Muscle of leg (tissue), 11 donors: ENCODE measurements around the gene LIG4. TPM values are rescaled to one million over a fixed set of nuclear protein-coding genes. Genes with fewer than 3 reads are reported as not detected.

Experiments used
- DNase-seq: peaks from one replicate; pipeline ENCODE4 v3.0.0; 2013
- H3K27ac ChIP-seq: one replicate; pipeline ENCODE4 v1.5.1; 2013; ENCODE audit warnings: mild to moderate bottlenecking, low read length, control low read depth
- H3K27me3 ChIP-seq: one replicate; pipeline ENCODE4 v1.6.1; 2013; ENCODE audit warnings: low read length; ENCODE audit not compliant: control insufficient read depth, insufficient read depth
- H3K36me3 ChIP-seq: one replicate; pipeline ENCODE4 v1.6.1; 2013; ENCODE audit warnings: low read length; ENCODE audit not compliant: control insufficient read depth, insufficient read depth
- H3K4me1 ChIP-seq: one replicate; pipeline ENCODE4 v1.6.1; 2013; ENCODE audit warnings: low read length; ENCODE audit not compliant: control insufficient read depth, insufficient read depth
- H3K4me3 ChIP-seq: one replicate; pipeline ENCODE4 v1.5.1; 2013; ENCODE audit warnings: low read length, control low read depth
- H3K9me3 ChIP-seq: replicated peaks from 2 replicates; pipeline ENCODE4 v1.6.1; 2013; ENCODE audit warnings: low read depth, low read length; ENCODE audit not compliant: control insufficient read depth
- WGBS: methylation state at CpG from one replicate; pipeline ENCODE4 v1.1.5; 2013; ENCODE audit warnings: missing lambda C conversion rate; ENCODE audit not compliant: insufficient coverage; 5-methylcytosine and 5-hydroxymethylcytosine counted together
- polyA plus RNA-seq, 8 donors: library from polyadenylated mRNA; unstranded; fragments of 120-200 nt; gene quantifications; one replicate each; pipeline versions ENCODE4 v1.2.1 to v1.2.3, GENCODE V29; 2013; ENCODE audit warnings: inconsistent platforms in 1 of 8, low replicate concordance in 1 of 8; ENCODE audit not compliant: insufficient read length in 8 of 8, insufficient read depth in 1 of 8
- total RNA-seq: library from RNA; stranded (reverse); fragments of 120-200 nt; gene quantifications from one replicate; pipeline ENCODE4 v1.2.4, GENCODE V29; 2013

The LIG4 gene
- total and polyA plus RNA-seq, 9 donors: 7.0 to 15.4 (median 8.9) TPM

DNA sequence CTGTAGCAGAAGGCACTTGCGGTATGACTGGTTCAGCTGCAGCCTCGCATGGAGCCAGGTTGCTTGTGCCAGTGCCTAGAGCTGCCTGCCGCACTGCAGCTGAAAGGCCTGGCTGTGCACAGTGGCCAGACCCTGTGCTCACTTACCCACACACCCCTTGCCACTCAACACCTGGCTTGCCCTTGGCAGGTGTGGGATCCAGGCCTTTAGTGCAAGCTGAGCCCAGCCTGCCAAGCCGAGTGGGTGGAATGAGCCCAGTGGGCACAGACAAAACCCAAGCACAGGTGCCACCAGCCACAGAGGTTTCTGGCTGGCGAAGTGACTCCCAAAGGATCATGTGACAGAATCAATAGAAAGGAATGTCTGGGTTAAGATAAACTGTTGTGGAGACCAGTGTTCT is 19.5 kb downstream of the LIG4 start:
- Histone ChIP-seq H3K27ac (no peak overlapping the region), H3K4me3 (no peak overlapping the region), H3K27me3 (no peaks in the 10 kb centered on the region), H3K36me3 (no peaks in the 10 kb centered on the region), H3K9me3 (peaks cover 4% of the 10 kb centered on the region), H3K4me1 (no peaks in the 10 kb centered on the region)
- DNase-seq: no peak
- 89% methylated on average over 5 of the region's 5 CpGs for WGBS

DNA sequence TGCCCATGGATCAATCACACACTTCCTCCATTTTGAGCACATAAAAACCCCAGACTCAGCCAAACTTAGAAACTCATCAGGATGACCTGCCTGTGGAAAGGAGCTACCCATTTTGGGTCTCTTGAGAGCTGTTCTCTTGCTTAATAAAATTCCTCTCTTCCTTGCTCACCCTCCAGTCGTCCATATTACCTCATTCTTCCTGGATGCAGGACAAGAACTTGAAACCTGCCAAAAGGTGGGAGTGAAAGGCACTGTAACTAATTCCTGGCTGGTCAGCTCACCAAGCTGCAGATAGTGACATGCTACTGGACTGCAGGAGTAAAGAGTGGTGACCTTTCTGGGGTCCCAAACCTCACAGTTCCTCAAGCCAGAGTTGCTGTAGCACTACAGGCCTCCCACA is 20.2 kb downstream of the LIG4 start:
- Histone ChIP-seq H3K36me3 (no peaks in the 10 kb centered on the region), H3K27ac (no peak overlapping the region), H3K9me3 (peaks cover 4% of the 10 kb centered on the region), H3K4me1 (no peaks in the 10 kb centered on the region), H3K27me3 (no peaks in the 10 kb centered on the region), H3K4me3 (no peak overlapping the region)
- no CpG with 5 or more reads among the region's 1 CpG for WGBS
- no peak for DNase-seq

DNA sequence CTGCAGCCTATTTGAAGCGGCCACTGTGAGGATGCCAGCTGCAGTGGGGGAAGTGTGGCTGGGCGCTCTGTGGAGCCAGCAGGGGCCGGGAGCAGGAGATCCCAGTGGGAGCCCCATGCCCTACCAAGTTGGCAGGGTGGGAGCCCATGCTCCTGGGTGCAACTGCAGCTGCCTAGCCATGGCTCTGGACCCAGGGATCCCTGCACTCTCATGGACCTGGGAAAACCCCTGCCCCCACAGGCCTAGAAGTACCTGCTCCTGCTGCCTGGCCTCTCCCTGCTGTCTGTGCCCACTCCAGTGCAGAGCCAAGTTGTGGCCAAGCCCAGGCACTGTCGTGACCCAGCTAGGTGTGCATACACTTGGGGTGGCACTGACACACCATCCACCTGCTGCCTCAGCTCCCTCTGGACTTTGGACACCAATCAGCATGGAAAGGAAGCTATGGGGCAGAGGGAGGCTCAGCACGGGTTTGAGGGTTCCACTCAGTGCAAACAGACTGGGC is 20.9 kb downstream of the LIG4 start:
- DNase-seq: no peak
- Histone ChIP-seq H3K27me3 (no peaks in the 10 kb centered on the region), H3K9me3 (peaks cover 4% of the 10 kb centered on the region), H3K4me1 (no peaks in the 10 kb centered on the region), H3K36me3 (no peaks in the 10 kb centered on the region), H3K27ac (no peak overlapping the region), H3K4me3 (no peak overlapping the region)
- WGBS: 88% methylated on average over 4 of the region's 5 CpGs

DNA sequence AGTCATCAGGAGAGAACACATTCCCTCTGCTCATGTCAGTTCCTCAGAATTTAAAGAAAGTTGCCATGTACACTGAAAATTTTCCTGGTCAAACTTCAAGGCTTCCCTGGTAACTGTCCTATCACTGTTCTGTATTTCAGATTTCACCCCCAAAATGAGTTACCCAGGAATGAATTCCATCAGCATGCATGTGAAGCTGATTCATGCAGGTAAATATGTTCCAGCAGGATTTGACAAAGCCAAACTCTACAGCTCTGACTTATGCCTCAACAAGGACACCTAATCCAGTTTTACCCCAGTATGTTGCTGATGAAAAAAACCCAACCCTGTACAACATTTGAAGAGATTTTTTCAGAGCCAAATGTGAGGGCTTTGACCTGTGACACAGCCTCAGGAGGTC is 21.5 kb downstream of the LIG4 start:
- DNase-seq: no peak
- Histone ChIP-seq H3K9me3 (peaks cover 4% of the 10 kb centered on the region), H3K4me3 (no peak overlapping the region), H3K27ac (no peak overlapping the region), H3K27me3 (no peaks in the 10 kb centered on the region), H3K36me3 (no peaks in the 10 kb centered on the region), H3K4me1 (no peaks in the 10 kb centered on the region)

DNA sequence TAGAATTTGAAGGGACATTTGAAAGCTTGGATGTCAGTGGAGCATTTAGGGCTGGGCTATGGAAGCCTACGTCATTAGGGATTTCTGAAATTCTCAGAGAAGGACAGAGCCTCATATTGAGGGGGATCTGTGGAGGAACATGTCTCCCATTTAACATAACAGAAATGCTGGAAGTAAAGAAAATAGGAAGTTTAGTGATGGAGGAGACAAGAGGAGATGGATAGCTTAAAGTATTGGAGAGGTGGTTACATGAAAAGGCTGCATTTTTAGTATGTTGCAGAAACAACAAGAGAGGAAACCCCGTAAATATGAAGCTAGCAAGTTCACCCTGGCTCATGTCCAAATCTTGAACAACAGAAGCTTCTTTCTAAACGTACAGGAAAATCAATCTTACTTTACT is 24.4 kb downstream of the LIG4 start:
- Histone ChIP-seq H3K9me3 (peaks cover 4% of the 10 kb centered on the region), H3K4me3 (no peak overlapping the region), H3K36me3 (no peaks in the 10 kb centered on the region), H3K27ac (no peak overlapping the region), H3K27me3 (no peaks in the 10 kb centered on the region), H3K4me1 (no peaks in the 10 kb centered on the region)
- WGBS: no CpG with 5 or more reads among the region's 3 CpGs
- no peak for DNase-seq

DNA sequence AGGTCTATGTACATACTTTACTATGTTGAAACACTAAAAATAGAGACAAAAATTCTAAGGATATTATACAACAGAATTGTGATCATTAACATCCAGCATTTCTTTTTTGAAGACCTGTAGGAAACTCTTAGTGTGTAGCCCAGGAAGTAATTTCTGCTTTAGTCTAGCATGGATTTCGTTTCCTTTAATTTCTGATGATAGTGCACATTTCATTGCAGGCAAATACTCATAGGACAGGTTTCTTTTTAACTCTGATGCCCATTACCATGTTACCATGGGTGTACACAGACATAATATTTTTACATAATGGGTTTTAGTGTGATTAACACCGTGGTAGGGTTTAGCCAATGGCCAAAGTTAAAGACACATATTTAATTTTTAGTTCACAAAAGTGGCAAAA is 27.1 kb downstream of the LIG4 start:
- no peak for DNase-seq
- no peaks in the 10 kb centered on the region for H3K9me3 ChIP-seq
- WGBS: no CpG with 5 or more reads among the region's 2 CpGs
- no peaks in the 10 kb centered on the region for H3K27me3 ChIP-seq
- H3K27ac ChIP-seq: no peak overlapping the region
- H3K4me3 ChIP-seq: no peak overlapping the region
- no peaks in the 10 kb centered on the region for H3K4me1 ChIP-seq
- no peaks in the 10 kb centered on the region for H3K36me3 ChIP-seq

DNA sequence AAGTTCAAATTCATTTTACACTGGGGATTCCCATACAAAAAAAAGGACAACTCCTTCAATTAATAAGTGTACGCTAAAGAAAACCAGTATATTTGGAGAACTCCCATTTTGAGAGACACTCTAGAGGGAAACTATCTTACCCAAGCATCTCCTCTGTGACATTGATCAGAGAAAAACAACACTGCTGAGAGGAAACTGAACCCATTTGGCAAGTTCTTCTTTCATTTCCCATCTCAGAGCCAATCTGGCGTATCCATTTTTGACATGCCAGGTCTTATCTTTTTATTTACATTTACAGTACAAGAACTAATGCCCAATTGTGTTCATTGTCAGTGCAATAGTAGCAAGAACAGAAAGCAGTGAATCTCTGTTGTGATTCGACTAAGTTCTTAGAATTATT is 30.1 kb downstream of the LIG4 start:
- H3K4me1 ChIP-seq: no peaks in the 10 kb centered on the region
- WGBS: no CpG with 5 or more reads among the region's 3 CpGs
- H3K9me3 ChIP-seq: no peaks in the 10 kb centered on the region
- no peaks in the 10 kb centered on the region for H3K36me3 ChIP-seq
- H3K27ac ChIP-seq: no peak overlapping the region
- no peak overlapping the region for H3K4me3 ChIP-seq
- no peaks in the 10 kb centered on the region for H3K27me3 ChIP-seq
- DNase-seq: no peak

DNA sequence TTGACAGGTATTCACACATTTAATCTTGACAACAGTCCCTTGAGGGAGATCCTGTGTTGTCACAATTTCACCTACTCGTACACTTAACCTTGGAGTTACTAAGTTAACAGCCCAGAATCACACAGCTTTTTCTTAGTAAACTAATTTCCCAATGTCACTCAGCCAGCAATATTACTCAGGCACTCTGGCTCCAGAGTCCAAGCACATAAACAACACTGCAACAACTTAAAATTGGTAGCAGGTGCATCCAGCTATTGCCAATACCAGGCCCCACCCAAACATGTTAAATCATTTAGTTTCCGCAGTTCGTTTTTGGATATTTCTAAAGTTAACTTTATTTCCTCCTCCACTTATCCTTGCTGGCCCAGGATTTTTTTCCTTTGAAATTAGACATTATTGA is 32.7 kb downstream of the LIG4 start:
- no peaks in the 10 kb centered on the region for H3K27me3 ChIP-seq
- no peak overlapping the region for H3K27ac ChIP-seq
- DNase-seq: no peak
- H3K4me3 ChIP-seq: no peak overlapping the region
- no peaks in the 10 kb centered on the region for H3K36me3 ChIP-seq
- no peaks in the 10 kb centered on the region for H3K4me1 ChIP-seq
- H3K9me3 ChIP-seq: no peaks in the 10 kb centered on the region
- WGBS: 50% methylated on average over 1 of the region's 3 CpGs

DNA sequence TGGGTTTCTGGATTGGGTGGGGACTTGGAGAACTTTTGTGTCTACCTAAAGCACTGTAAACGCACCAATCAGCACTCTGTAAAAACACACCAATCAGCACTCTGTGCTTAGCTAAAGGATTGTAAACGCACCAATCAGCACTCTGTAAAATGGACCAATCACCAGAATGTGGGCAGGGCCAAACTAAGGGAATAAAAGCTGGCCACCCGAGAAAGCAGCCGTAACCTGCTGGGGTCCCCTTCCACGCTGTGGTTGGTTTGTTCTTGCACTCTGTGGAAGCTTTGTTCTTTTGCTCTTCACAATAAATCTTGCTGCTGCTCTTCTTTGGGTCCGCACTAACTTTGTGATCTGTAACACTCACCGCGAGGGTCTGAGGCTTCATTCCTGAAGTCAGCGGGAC is 37.3 kb downstream of the LIG4 start:
- Histone ChIP-seq H3K36me3 (no peaks in the 10 kb centered on the region), H3K4me1 (no peaks in the 10 kb centered on the region), H3K4me3 (no peak overlapping the region), H3K27ac (no peak overlapping the region), H3K27me3 (no peaks in the 10 kb centered on the region), H3K9me3 (no peaks in the 10 kb centered on the region)
- WGBS: 74% methylated on average over 7 of the region's 9 CpGs
- no peak for DNase-seq

DNA sequence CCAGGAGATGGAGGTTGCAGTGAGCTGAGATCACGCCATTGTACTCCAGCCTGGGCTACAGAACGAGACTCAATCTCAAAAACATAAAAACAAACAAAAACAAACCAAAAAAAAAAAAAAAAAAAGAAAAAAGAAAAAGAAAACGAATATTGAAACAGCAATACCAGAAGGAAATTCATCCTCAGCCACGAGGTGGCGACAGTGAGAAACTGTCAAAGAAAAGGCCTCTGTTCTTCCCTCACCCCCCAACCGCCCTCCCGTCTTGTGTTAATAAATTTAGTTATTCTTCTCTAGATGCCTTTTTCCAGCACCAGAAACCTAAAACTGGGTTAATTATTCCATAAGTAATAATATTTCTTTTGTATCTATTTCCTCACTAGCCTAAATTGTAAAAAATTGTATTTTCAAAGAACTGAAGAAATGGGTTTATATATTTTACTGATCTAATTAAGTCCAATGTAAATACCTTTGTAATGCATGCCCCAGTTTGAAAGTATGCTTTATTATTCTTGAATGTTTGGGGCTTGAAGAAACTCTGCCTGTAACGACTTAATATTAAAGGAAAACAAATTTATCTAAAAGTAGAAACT is 38.6 kb downstream of the LIG4 start:
- DNase-seq: no peak
- Histone ChIP-seq H3K4me1 (no peaks in the 10 kb centered on the region), H3K4me3 (no peak overlapping the region), H3K36me3 (no peaks in the 10 kb centered on the region), H3K9me3 (peaks cover 2% of the 10 kb centered on the region), H3K27me3 (no peaks in the 10 kb centered on the region), H3K27ac (no peak overlapping the region)
- WGBS: no CpG with 5 or more reads among the region's 8 CpGs

DNA sequence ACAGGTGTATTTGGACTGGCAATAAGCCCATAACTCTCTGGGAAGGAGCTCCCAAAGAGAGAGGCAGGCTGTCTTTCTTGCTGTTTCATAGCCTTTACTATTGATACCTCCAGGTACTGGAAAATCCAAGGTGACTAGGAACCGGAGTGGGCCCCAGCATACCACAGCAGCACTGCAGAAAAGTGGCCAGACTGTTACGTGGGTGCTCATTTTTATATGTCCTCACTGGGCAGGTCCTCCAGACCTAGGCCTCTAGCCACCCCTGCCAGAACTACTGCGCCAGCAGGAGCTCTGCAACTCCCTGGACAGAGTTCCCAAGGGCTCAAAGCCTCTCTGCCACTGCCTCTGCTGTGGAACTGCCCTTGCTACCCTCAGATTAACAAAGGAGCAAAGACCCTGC is 46.4 kb downstream of the LIG4 start:
- no peaks in the 10 kb centered on the region for H3K27me3 ChIP-seq
- no peaks in the 10 kb centered on the region for H3K36me3 ChIP-seq
- no peak overlapping the region for H3K27ac ChIP-seq
- no peak overlapping the region for H3K4me3 ChIP-seq
- no peak for DNase-seq
- no peaks in the 10 kb centered on the region for H3K4me1 ChIP-seq
- H3K9me3 ChIP-seq: peaks cover 6% of the 10 kb centered on the region
- 86% methylated on average over 3 of the region's 3 CpGs for WGBS
